ENCODE data around the gene SFI1. TPM values are rescaled to one million over a fixed set of nuclear protein-coding genes. Genes with fewer than 3 reads are reported as not detected.

Gene SFI1
- total and polyA plus RNA-seq, 2 of the 8 experiments (the other 6 are each of a cell fraction or from before 2014, with no cell fraction given), result 10.4 to 30.1 TPM

- Histone ChIP-seq H4K8ac (ENCODE audit: extremely low read depth, insufficient read depth, low read length) (no peak overlapping the region), H3K23ac (ENCODE audit: insufficient read length) (no peak overlapping the region), H3K4me3 (ENCODE audit: extremely low read depth in 1 of 4, insufficient read depth in 2 of 4, low read depth in 3 of 4, low read length in 4 of 4) (no peak overlapping the region), H3K18ac (ENCODE audit: extremely low read depth, low read length) (no peak overlapping the region), H4K20me1 (replicated peaks in 1 of 2; ENCODE audit: control insufficient read depth in 1 of 2, insufficient read depth in 2 of 2, low read length in 2 of 2) (peaks cover 0 to 4% of the 10 kb centered on the region in 2 experiments), H2BK20ac (ENCODE audit: low read length) (no peak overlapping the region), H2BK5ac (ENCODE audit: low read depth, low read length) (no peak overlapping the region), H3K4ac (replicated peaks; ENCODE audit: insufficient read length, low read depth, low read length) (no peak overlapping the region), H3K79me2 (ENCODE audit: control insufficient read depth in 1 of 2, insufficient read depth in 2 of 2, low read length in 2 of 2) (0 out of 4 replicates have a peak, but pooled peaks cover 0 to 6% of the 10 kb centered on the region in 2 experiments), H4K5ac (ENCODE audit: insufficient read length, low read depth, low read length) (no peak overlapping the region), H3K56ac (replicated peaks; ENCODE audit: insufficient read length, low read depth, low read length) (no peak overlapping the region), H3K27me3 (replicated peaks in 1 of 4; ENCODE audit: control insufficient read depth in 3 of 4, extremely low read depth in 1 of 4, insufficient read depth in 3 of 4, low read length in 3 of 4) (no peaks in the 10 kb centered on the region), H3K27ac (ENCODE audit: low read depth, low read length) (no peak overlapping the region), H3K79me1 (ENCODE audit: low read depth, low read length) (no peaks in the 10 kb centered on the region), H2BK120ac (replicated peaks; ENCODE audit: low read depth, low read length) (no peak overlapping the region), H3K14ac (ENCODE audit: insufficient read length) (no peak overlapping the region), H3K9me3 (ENCODE audit: insufficient read depth in 2 of 2, low read depth in 1 of 2, low read length in 1 of 2) (no peaks in the 10 kb centered on the region), H2BK12ac (ENCODE audit: low read depth, low read length) (no peak overlapping the region), H3K4me1 (replicated peaks in 1 of 4; ENCODE audit: control insufficient read depth in 3 of 4, insufficient read depth in 4 of 4, low read length in 3 of 4) (no peaks in the 10 kb centered on the region), H3K36me3 (ENCODE audit: control insufficient read depth in 2 of 4, insufficient read depth in 4 of 4, low read length in 3 of 4) (peaks cover 0 to 23% (median 7%) of the 10 kb centered on the region in 4 experiments; a peak in 6 of 8 replicates), H2BK15ac (ENCODE audit: low read length) (no peak overlapping the region), H2AK5ac (ENCODE audit: low read depth, low read length) (no peak overlapping the region), H2AFZ (ENCODE audit: low read length) (no peak overlapping the region), H3K23me2 (ENCODE audit: low read depth, low read length) (no peaks in the 10 kb centered on the region), H4K91ac (replicated peaks; ENCODE audit: insufficient read length, low read length) (no peak overlapping the region), H3K9ac (replicated peaks in 1 of 4; ENCODE audit: extremely low read depth in 1 of 4, low read depth in 3 of 4, low read length in 3 of 4) (no peak overlapping the region), H3K4me2 (ENCODE audit: insufficient read depth in 1 of 2, low read depth in 2 of 2, low read length in 2 of 2) (no peak overlapping the region)
- POLR2A ChIA-PET (ENCODE audit: partially characterized antibody), result no interaction called here
- FAIRE-seq (no peak), DNase-seq (ENCODE audit: low read depth in 1 of 2, low spot score in 2 of 2) (no peak)
- CTCF ChIA-PET (ENCODE audit: partially characterized antibody), result interaction anchor here (0.6 kb wide), 2 partner anchors 51 to 730 kb away, joined by 3 read pairs; no protein-coding TSS in a partner anchor
- WGBS, 2 experiments (ENCODE audit: extremely low coverage in 1 of 2, insufficient coverage in 1 of 2, insufficient read length in 1 of 2, insufficient replicate concordance in 2 of 2, low coverage in 1 of 2, low lambda C conversion rate in 2 of 2, missing lambda C conversion rate in 1 of 2), result 94% methylated on average over 3 of the region's 3 CpGs; no CpG with 5 or more reads in 1 of the 2 experiments
- TF ChIP-seq HDAC6 (IDR thresholded peaks at IDR 0.05; ENCODE audit: low read depth, low read length) (no peak), SIN3A (conservative IDR thresholded peaks at IDR 0.05 in 1 of 2, IDR thresholded peaks at IDR 0.05 in 1 of 2; ENCODE audit: low read depth in 1 of 2, low read length in 2 of 2) (no peak), SP4 (IDR thresholded peaks at IDR 0.05; ENCODE audit: low read length) (no peak), TBP (IDR thresholded peaks at IDR 0.05; ENCODE audit: low read depth, low read length) (no peak), CBX5 (IDR thresholded peaks at IDR 0.05; ENCODE audit: low read depth, low read length) (no peak), GTF2F1 (IDR thresholded peaks at IDR 0.05; ENCODE audit: borderline replicate concordance, low read depth, low read length) (no peak), SIRT6 (IDR thresholded peaks at IDR 0.05; ENCODE audit: low read length) (no peak), CHD1 (IDR thresholded peaks at IDR 0.05; ENCODE audit: low read depth, low read length) (no peak), RXRA (IDR thresholded peaks at IDR 0.05; ENCODE audit: insufficient read depth, low read depth, low read length) (no peak), NRF1 (IDR thresholded peaks at IDR 0.05; ENCODE audit: low read depth, low read length) (no peak)
These were observed 15.2 kb upstream of the SFI1 start for GRCh38 chr22:31481129-31481528.
